GM12878 (cell line): ENCODE measurements around the gene LGALS1.

Source experiments
- CEBPZ ChIP-seq: fragments of 150-350 bp; IDR thresholded peaks from 2 replicates; pipeline ENCODE4 v1.6.1; 2016; ENCODE audit warnings: low read depth, low read length
- CTCF ChIP-seq, 3 experiments: IDR thresholded peaks in 2 of 3; conservative IDR thresholded peaks in 1 of 3; 2 replicates each; pipeline ENCODE4 v1.5.1; 2011; ENCODE audit warnings: low read depth in 3 of 3, low read length in 3 of 3, mild to moderate bottlenecking in 3 of 3, control low read depth in 2 of 3, moderate library complexity in 2 of 3, inconsistent platforms in 1 of 3, mixed read lengths in 1 of 3; ENCODE audit not compliant: control insufficient read depth in 2 of 3, insufficient read depth in 1 of 3; ENCODE audit errors: extremely low read depth in 1 of 3
- ETV6 ChIP-seq, 2 experiments: fragments of 450-650 bp in 1 of 2; IDR thresholded peaks in 1 of 2; conservative IDR thresholded peaks in 1 of 2; 2 replicates each; pipeline ENCODE4 v1.6.1; 2014; ENCODE audit warnings: antibody characterized with exemption in 1 of 2, borderline replicate concordance in 1 of 2, low read depth in 1 of 2, mild to moderate bottlenecking in 1 of 2, moderate library complexity in 1 of 2
- FOS ChIP-seq: IDR thresholded peaks from 3 replicates; pipeline ENCODE4 v1.6.1; 2011; ENCODE audit warnings: borderline replicate concordance; ENCODE audit not compliant: insufficient read length; ENCODE audit errors: extremely low read depth
- POLR2A ChIP-seq: IDR thresholded peaks from 2 replicates; pipeline ENCODE4 v1.6.1; 2011; ENCODE audit warnings: low read depth, mild to moderate bottlenecking, low read length
- SMC3 ChIP-seq: IDR thresholded peaks from 2 replicates; pipeline ENCODE4 v1.6.1; 2011; ENCODE audit warnings: low read length, improper control_type of control experiment, borderline replicate concordance
- SUZ12 ChIP-seq: fragments of 200-600 bp; sonication (generic); IDR thresholded peaks from one replicate; pipeline ENCODE4 v1.6.1; 2018; ENCODE audit warnings: antibody characterized with exemption, mild to moderate bottlenecking; ENCODE audit not compliant: unreplicated experiment
- WRNIP1 ChIP-seq: IDR thresholded peaks from 2 replicates; pipeline ENCODE4 v1.6.1; 2011; ENCODE audit warnings: low read depth, low read length, improper control_type of control experiment, borderline replicate concordance

GRCh38 chr22:37665487-37665886 is 9.9 kb upstream of the LGALS1 start:
- TF ChIP-seq ETV6 (conservative IDR thresholded peaks at IDR 0.05 in 1 of 2, IDR thresholded peaks at IDR 0.05 in 1 of 2; ENCODE audit: borderline replicate concordance in 1 of 2, low read depth in 1 of 2), result no peak
- TF ChIP-seq CEBPZ, result no peak
- no peak for TF ChIP-seq SUZ12
- TF ChIP-seq POLR2A, result no peak
- no peak for TF ChIP-seq SMC3
- no peak for TF ChIP-seq FOS
- TF ChIP-seq CTCF (IDR thresholded peaks at IDR 0.05 in 2 of 3, conservative IDR thresholded peaks at IDR 0.05 in 1 of 3; ENCODE audit: control insufficient read depth in 2 of 3, extremely low read depth in 1 of 3, insufficient read depth in 1 of 3, low read depth in 3 of 3, low read length in 3 of 3), result no peak
- no peak for TF ChIP-seq WRNIP1
